C4-2B (cell line): ENCODE results near the gene MIOX.
"Not testable (repeated sequence)": the region's sequence is repeated elsewhere in the genome, so short reads cannot be mapped to it uniquely, and the experiment has no call there.

Experiments used
- H3K27ac ChIP-seq: fragments of 450-650 bp; 2 replicates; pipeline ENCODE4 v1.5.1; 2017
- CTCF ChIP-seq: fragments of 450-650 bp; conservative IDR thresholded peaks from 2 replicates; pipeline ENCODE4 v1.5.1; 2017; ENCODE audit warnings: mild to moderate bottlenecking
- ZFX ChIP-seq: fragments of 450-650 bp; IDR thresholded peaks from 2 replicates; pipeline ENCODE4 v1.6.1; 2017

The MIOX gene

GRCh38 chr22:50517495-50518260 lies 31.0 kb downstream of the MIOX start:
- no peak overlapping the region for H3K27ac ChIP-seq
- TF ChIP-seq CTCF: no peak
- TF ChIP-seq ZFX: no peak

GRCh38 chr22:50518606-50519005 lies 31.9 kb downstream of the MIOX start:
- H3K27ac ChIP-seq: no peak overlapping the region
- TF ChIP-seq ZFX: no peak
- TF ChIP-seq CTCF: no peak

- H3K27ac ChIP-seq: no peak overlapping the region
- TF ChIP-seq ZFX (no peak), CTCF (no peak)
Measured at GRCh38 chr22:50519151-50519550, 32.5 kb downstream of the MIOX start.

GRCh38 chr22:50520184-50520583 lies 33.5 kb downstream of the MIOX start:
- H3K27ac ChIP-seq: not testable (repeated sequence)

- no peak for TF ChIP-seq CTCF
- no peak overlapping the region for H3K27ac ChIP-seq
Measured at GRCh38 chr22:50520826-50521453, 34.3 kb downstream of the MIOX start.

- no peak overlapping the region for H3K27ac ChIP-seq
- TF ChIP-seq CTCF (no peak), ZFX (no peak)
Measured at GRCh38 chr22:50521710-50522109, 35.1 kb downstream of the MIOX start.

GRCh38 chr22:50522208-50522805 lies 35.6 kb downstream of the MIOX start:
- H3K27ac ChIP-seq: no peak overlapping the region
- TF ChIP-seq ZFX: no peak
- no peak for TF ChIP-seq CTCF
